Common myeloid progenitor, CD34-positive (primary cell): ENCODE results near the gene BRWD1.

Source experiments
- CTCF ChIA-PET: fragments of 350-600 bp; sonication (Branson Sonifier 250); formaldehyde crosslinking; loops from one replicate; lab custom pipeline; 2021; ENCODE audit warnings: antibody characterized with exemption; lab: Charles Lee
- POLR2A ChIA-PET: fragments of 350-600 bp; sonication (Branson Sonifier 250); formaldehyde crosslinking; loops from one replicate; lab custom pipeline; 2021; ENCODE audit warnings: antibody characterized with exemption; lab: Charles Lee
- DNase-seq, 3 donors: peaks; one replicate each; pipeline versions ENCODE4 v3.0.0 to v3.0.0-alpha.2; 2013
- H3K27ac ChIP-seq, 2 experiments: 1 replicate in 1 of 2; 2 replicates in 1 of 2; pipeline ENCODE4 v1.7.0; 2013; ENCODE audit warnings: inconsistent platforms in 2 of 2, low read length in 2 of 2, mild to moderate bottlenecking in 2 of 2, low read depth in 1 of 2, moderate library complexity in 1 of 2; ENCODE audit not compliant: severe bottlenecking in 2 of 2, insufficient read depth in 1 of 2, poor library complexity in 1 of 2
- H3K27me3 ChIP-seq, 5 experiments: replicated peaks in 2 of 5; 1 replicate in 3 of 5; 2 replicates in 2 of 5; pipeline versions ENCODE4 v1.6.1 to v1.7.0; 2013; ENCODE audit warnings: low read length in 4 of 5, mild to moderate bottlenecking in 2 of 5, moderate library complexity in 2 of 5, inconsistent platforms in 1 of 5; ENCODE audit not compliant: insufficient read depth in 5 of 5, control insufficient read depth in 4 of 5
- H3K36me3 ChIP-seq, 4 experiments: 1 replicate in 2 of 4; 2 replicates in 2 of 4; pipeline versions ENCODE4 v1.6.1 to v1.7.0; 2013; ENCODE audit warnings: low read length in 3 of 4, control low read depth in 1 of 4, mild to moderate bottlenecking in 1 of 4; ENCODE audit not compliant: control insufficient read depth in 4 of 4, insufficient read depth in 4 of 4
- H3K4me1 ChIP-seq, 4 experiments: 1 replicate in 3 of 4; 2 replicates in 1 of 4; pipeline versions ENCODE4 v1.6.1 to v1.7.1; 2013; ENCODE audit warnings: low read length in 3 of 4, mild to moderate bottlenecking in 3 of 4, control low read depth in 1 of 4, inconsistent platforms in 1 of 4, moderate library complexity in 1 of 4; ENCODE audit not compliant: control insufficient read depth in 4 of 4, insufficient read depth in 4 of 4; ENCODE audit errors: control extremely low read depth in 1 of 4
- H3K4me3 ChIP-seq, 7 experiments: 1 replicate in 4 of 7; 2 replicates in 3 of 7; pipeline versions ENCODE4 v1.5.1 to v1.7.0; 2013; ENCODE audit warnings: mild to moderate bottlenecking in 7 of 7, low read length in 6 of 7, moderate library complexity in 6 of 7, inconsistent platforms in 2 of 7, low read depth in 2 of 7, control low read depth in 1 of 7; ENCODE audit not compliant: insufficient read depth in 4 of 7, control insufficient read depth in 1 of 7; ENCODE audit errors: extremely low read depth in 1 of 7
- H3K9me3 ChIP-seq, 5 experiments: 1 replicate in 4 of 5; 2 replicates in 1 of 5; pipeline versions ENCODE4 v1.6.1 to v1.7.1; 2013; ENCODE audit warnings: low read length in 4 of 5, mild to moderate bottlenecking in 2 of 5, inconsistent platforms in 1 of 5, low read depth in 1 of 5, moderate library complexity in 1 of 5; ENCODE audit not compliant: control insufficient read depth in 4 of 5, insufficient read depth in 2 of 5; ENCODE audit errors: control extremely low read depth in 1 of 5
- WGBS: methylation state at CpG from one replicate; pipeline ENCODE4 v1.1.5; 2013; ENCODE audit not compliant: insufficient coverage; 5-methylcytosine and 5-hydroxymethylcytosine counted together

BRWD1 gene

GRCh38 chr21:39134288-39134810 lies 179.1 kb downstream of the BRWD1 start:
- Histone ChIP-seq H3K27ac (no peak overlapping the region), H3K4me3 (no peak overlapping the region), H3K27me3 (no peaks in the 10 kb centered on the region), H3K9me3 (peaks cover 0 to 10% (median 0%) of the 10 kb centered on the region in 5 experiments), H3K36me3 (no peaks in the 10 kb centered on the region), H3K4me1 (peaks cover 0 to 29% (median 5%) of the 10 kb centered on the region in 4 experiments)
- POLR2A ChIA-PET, result no interaction called here
- DNase-seq, result no peak
- CTCF ChIA-PET, result interaction anchor here (1.2 to 4.7 kb wide), 4 partner anchors 38 to 686 kb away, joined by 3 to 19 read pairs (median 8); no protein-coding TSS in a partner anchor
- WGBS, result 91% methylated on average over 15 of the region's 15 CpGs
